H7 (cell line): Measurements from ENCODE around the gene DHX32. TPM values are rescaled to one million over a fixed set of nuclear protein-coding genes. Genes with fewer than 3 reads are reported as not detected.

Experiments
- DNase-seq: peaks from one replicate; pipeline ENCODE4 v3.0.0; 2012
- H3K27me3 ChIP-seq: 2 replicates; pipeline ENCODE4 v1.6.0; 2011; ENCODE audit warnings: mild to moderate bottlenecking, low read length; ENCODE audit not compliant: control insufficient read depth, insufficient read depth
- H3K36me3 ChIP-seq: replicated peaks from 2 replicates; pipeline ENCODE4 v1.5.1; 2011; ENCODE audit warnings: low read length; ENCODE audit not compliant: control insufficient read depth, insufficient read depth
- H3K4me3 ChIP-seq: 2 replicates; pipeline ENCODE4 v1.5.1; 2011; ENCODE audit warnings: low read depth, mild to moderate bottlenecking, control low read depth, low read length, moderate library complexity; ENCODE audit not compliant: insufficient read depth
- total RNA-seq: library from RNA; depleted of rRNA; stranded (reverse); fragments of >200 nt; shearing (Covaris generic); gene quantifications from 2 replicates; pipeline ENCODE4 v1.2.3, GENCODE V29; 2014; rRNA removed

DHX32 gene
- total RNA-seq, 1 experiment from 2014 or later: 43.8 TPM

GRCh38 chr10:125792342-125793300 lies 88.5 kb downstream of the DHX32 start:
- Histone ChIP-seq H3K27me3 (no peaks in the 10 kb centered on the region), H3K36me3 (peaks cover 15% of the 10 kb centered on the region), H3K4me3 (no peak overlapping the region)
- DNase-seq: no peak

GRCh38 chr10:125788156-125789034 lies 92.7 kb downstream of the DHX32 start:
- DNase-seq: peak; percentile 69
- Histone ChIP-seq H3K4me3 (no peak overlapping the region), H3K36me3 (peaks cover 7% of the 10 kb centered on the region), H3K27me3 (no peaks in the 10 kb centered on the region)

Other genes with a start within 250 kb of the DHX32 start
- not detected in 2 replicates for gene TEX36, start 198.1 kb downstream of the DHX32 start, total RNA-seq
- gene EDRF1, start 161.6 kb downstream of the DHX32 start, total RNA-seq: 33.7 and 43.5 TPM in 2 replicates
- not detected in 2 replicates for gene MMP21, start 105.5 kb downstream of the DHX32 start, total RNA-seq
- gene UROS, start 58.0 kb downstream of the DHX32 start, total RNA-seq: 35.6 and 45.3 TPM in 2 replicates
- 72.6 and 83.6 TPM in 2 replicates for gene BCCIP, start 57.7 kb downstream of the DHX32 start, total RNA-seq
- 2.5 and 4.1 TPM in 2 replicates for gene FANK1, start 15.3 kb upstream of the DHX32 start, total RNA-seq